ENCODE measurements around the gene TRPV3. TPM values are rescaled to one million over a fixed set of nuclear protein-coding genes. Genes with fewer than 3 reads are reported as not detected.

TRPV3 gene
- total RNA-seq, 2 donors from 2014 or later = 0.56 TPM; not detected in 1

DNA sequence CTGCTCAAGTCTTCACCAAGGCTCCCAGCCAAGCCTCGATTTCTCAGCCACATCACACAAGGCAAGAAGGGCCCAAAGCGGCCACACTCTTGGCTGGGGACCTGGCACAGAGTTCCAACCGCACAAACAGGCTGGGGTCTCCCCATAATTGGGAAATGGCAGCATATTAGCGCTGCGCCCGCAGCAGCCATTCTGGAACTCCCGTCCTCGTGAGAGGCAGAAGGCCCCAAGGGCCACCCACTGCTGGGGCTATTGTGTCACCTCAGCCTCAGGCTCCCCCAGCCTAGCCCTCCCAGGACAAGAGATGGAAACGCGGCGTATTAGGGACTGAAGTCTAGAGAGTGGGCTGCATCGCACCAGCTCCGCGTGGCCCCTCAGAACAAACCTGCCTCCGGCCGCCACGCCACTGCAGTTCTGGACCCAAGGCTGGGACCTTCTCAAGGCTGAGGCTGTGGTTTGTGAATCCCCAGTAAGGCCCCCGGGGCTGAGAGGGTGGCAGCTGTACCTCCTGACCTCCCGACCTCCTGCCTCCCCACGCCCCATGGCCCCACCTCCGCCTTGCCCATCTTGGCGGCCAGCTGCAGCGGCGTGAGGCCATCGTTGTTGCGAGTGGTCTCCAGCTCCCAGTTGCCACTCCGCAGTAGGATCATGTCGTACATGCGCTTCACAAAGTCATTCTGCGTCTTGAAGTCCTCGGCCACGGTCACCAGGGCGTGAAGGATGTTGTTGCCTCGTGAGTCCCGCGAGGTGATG lies 25.3 kb downstream of the TRPV3 start:
- DNase-seq (ENCODE audit: low spot score) = no peak
- H3K9me3 ChIP-seq = no peaks in the 10 kb centered on the region
- no peak for ATAC-seq (ENCODE audit: insufficient number of reproducible peaks, low FRiP score, low read depth)

GRCh38 chr17:3531266-3532101 lies 26.1 kb downstream of the TRPV3 start:
- DNase-seq (ENCODE audit: low spot score) = no peak
- Histone ChIP-seq H3K27me3 (replicated peaks; ENCODE audit: insufficient read depth) (no peaks in the 10 kb centered on the region), H3K4me1 (ENCODE audit: control insufficient read depth in 1 of 2, low read depth in 2 of 2) (peaks cover 2 to 9% of the 10 kb centered on the region in 2 donors), H3K9me3 (no peaks in the 10 kb centered on the region), H3K27ac (no peak overlapping the region), H3K4me3 (no peak overlapping the region), H3K36me3 (no peaks in the 10 kb centered on the region)
- no peak for ATAC-seq (ENCODE audit: insufficient number of reproducible peaks, low FRiP score, low read depth)
- no peak for TF ChIP-seq CTCF (IDR thresholded peaks at IDR 0.05)

More for the DNA sequence above, 25.3 kb downstream of the TRPV3 start:
- Histone ChIP-seq H3K27me3 (replicated peaks; ENCODE audit: insufficient read depth) (no peaks in the 10 kb centered on the region), H3K27ac (no peak overlapping the region), H3K4me1 (ENCODE audit: control insufficient read depth in 1 of 2, low read depth in 2 of 2) (peaks cover 2 to 9% of the 10 kb centered on the region in 2 donors), H3K36me3 (no peaks in the 10 kb centered on the region), H3K4me3 (no peak overlapping the region)
- TF ChIP-seq CTCF (IDR thresholded peaks at IDR 0.05) = no peak

GRCh38 chr17:3529817-3530741 lies 27.5 kb downstream of the TRPV3 start:
- DNase-seq (ENCODE audit: low spot score) (no peak), ATAC-seq (ENCODE audit: insufficient number of reproducible peaks, low FRiP score, low read depth) (no peak)
- Histone ChIP-seq H3K4me1 (ENCODE audit: control insufficient read depth in 1 of 2, low read depth in 2 of 2) (peaks cover 0 to 9% of the 10 kb centered on the region in 2 donors), H3K27me3 (replicated peaks; ENCODE audit: insufficient read depth) (no peaks in the 10 kb centered on the region), H3K9me3 (no peaks in the 10 kb centered on the region), H3K27ac (no peak overlapping the region), H3K4me3 (no peak overlapping the region), H3K36me3 (no peaks in the 10 kb centered on the region)
- no peak for TF ChIP-seq CTCF (IDR thresholded peaks at IDR 0.05)

DNA sequence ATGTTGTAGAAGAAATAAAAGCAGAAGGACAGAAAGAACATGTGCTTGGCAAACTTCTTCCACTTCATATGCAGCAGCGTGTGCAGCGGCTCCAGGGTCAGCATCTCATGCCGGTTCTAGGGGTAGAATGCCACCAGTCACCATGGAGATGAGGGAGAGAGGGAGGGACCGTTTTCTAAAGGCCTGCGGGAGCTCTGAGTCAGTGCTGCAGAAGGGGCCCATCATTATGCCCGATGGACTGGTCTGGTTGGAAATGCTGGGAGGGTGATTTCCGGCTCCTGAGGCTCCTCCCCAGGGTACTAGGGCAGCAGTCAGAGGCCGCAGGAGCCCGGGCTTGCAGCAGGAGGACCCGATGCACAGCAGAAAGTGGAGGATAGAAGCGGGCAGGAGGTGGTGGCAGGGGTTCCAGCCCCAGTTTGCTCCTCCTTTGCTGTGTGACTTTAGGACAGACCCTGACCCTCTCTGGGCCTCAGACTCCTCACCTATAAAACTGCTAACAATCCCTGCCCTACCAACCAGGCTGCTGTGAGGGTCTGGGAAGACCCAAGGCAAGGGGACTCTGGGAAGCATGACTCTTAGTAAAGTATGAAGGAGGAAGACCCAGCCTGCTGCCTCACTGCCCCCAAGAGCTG lies 28.6 kb downstream of the TRPV3 start:
- no peaks in the 10 kb centered on the region for H3K27me3 ChIP-seq (replicated peaks; ENCODE audit: insufficient read depth)
- H3K9me3 ChIP-seq = no peaks in the 10 kb centered on the region
- DNase-seq (ENCODE audit: low spot score) = no peak
- peaks cover 0 to 9% of the 10 kb centered on the region in 2 donors for H3K4me1 ChIP-seq (ENCODE audit: control insufficient read depth in 1 of 2, low read depth in 2 of 2)
- no peak for ATAC-seq (ENCODE audit: insufficient number of reproducible peaks, low FRiP score, low read depth)
- no peak overlapping the region for H3K4me3 ChIP-seq
- H3K36me3 ChIP-seq = no peaks in the 10 kb centered on the region
- no peak for TF ChIP-seq CTCF (IDR thresholded peaks at IDR 0.05)
- H3K27ac ChIP-seq = no peak overlapping the region
